Liver (tissue), 9 donors: Measurements from ENCODE around the gene PSME2. TPM values are rescaled to one million over a fixed set of nuclear protein-coding genes. Genes with fewer than 3 reads are reported as not detected.

Source experiments
- DNase-seq: peaks from one replicate; pipeline ENCODE4 v3.0.0-alpha.2; 2017; ENCODE audit warnings: low spot score
- H3K27ac ChIP-seq, 2 donors: one replicate each; pipeline ENCODE4 v1.7.0; 2013; ENCODE audit warnings: inconsistent platforms in 2 of 2, low read length in 2 of 2, control low read depth in 1 of 2, low read depth in 1 of 2, mild to moderate bottlenecking in 1 of 2
- H3K27me3 ChIP-seq, 4 donors: one replicate each; pipeline versions ENCODE4 v1.6.1 to v1.7.0; 2013; ENCODE audit warnings: low read length in 3 of 4, inconsistent platforms in 1 of 4, mild to moderate bottlenecking in 1 of 4, moderate library complexity in 1 of 4; ENCODE audit not compliant: control insufficient read depth in 4 of 4, insufficient read depth in 4 of 4
- H3K36me3 ChIP-seq, 4 donors: one replicate each; pipeline versions ENCODE4 v1.6.1 to v1.7.0; 2013; ENCODE audit warnings: low read length in 3 of 4, mild to moderate bottlenecking in 3 of 4, low read depth in 1 of 4, moderate library complexity in 1 of 4; ENCODE audit not compliant: control insufficient read depth in 4 of 4, insufficient read depth in 3 of 4
- H3K4me1 ChIP-seq, 4 donors: one replicate each; pipeline versions ENCODE4 v1.6.1 to v1.7.0; 2013; ENCODE audit warnings: low read length in 3 of 4, mild to moderate bottlenecking in 3 of 4, moderate library complexity in 1 of 4; ENCODE audit not compliant: control insufficient read depth in 4 of 4, insufficient read depth in 4 of 4
- H3K4me3 ChIP-seq, 3 donors: one replicate each; pipeline versions ENCODE4 v1.6.1 to v1.7.0; 2013; ENCODE audit warnings: low read length in 3 of 3, control low read depth in 1 of 3, low read depth in 1 of 3, mild to moderate bottlenecking in 1 of 3
- H3K9ac ChIP-seq, 2 donors: one replicate each; pipeline ENCODE4 v1.7.0; 2013; ENCODE audit warnings: low read length in 2 of 2, mild to moderate bottlenecking in 2 of 2, moderate library complexity in 2 of 2, control low read depth in 1 of 2, low read depth in 1 of 2
- H3K9me3 ChIP-seq, 4 donors: one replicate each; pipeline versions ENCODE4 v1.6.1 to v1.7.0; 2013; ENCODE audit warnings: low read length in 3 of 4; ENCODE audit not compliant: control insufficient read depth in 4 of 4
- ATF3 ChIP-seq: IDR thresholded peaks from 2 replicates; pipeline ENCODE4 v1.6.1; 2016; ENCODE audit warnings: antibody characterized with exemption
- CTCF ChIP-seq: fragments of 150-350 bp; IDR thresholded peaks from 2 replicates; pipeline ENCODE4 v1.5.1; 2017; ENCODE audit warnings: improper control_type of control experiment, low read depth, low read length; ENCODE audit not compliant: missing input control
- EGR1 ChIP-seq, 2 donors: IDR thresholded peaks; 2 replicates each; pipeline ENCODE4 v1.6.1; 2016 to 2018; ENCODE audit warnings: antibody characterized with exemption in 2 of 2, low read depth in 2 of 2
- FOXA1 ChIP-seq: IDR thresholded peaks from 2 replicates; pipeline ENCODE4 v1.6.1; 2016; ENCODE audit warnings: antibody characterized with exemption
- FOXA2 ChIP-seq: IDR thresholded peaks from 2 replicates; pipeline ENCODE4 v1.6.1; 2016; ENCODE audit warnings: antibody characterized with exemption
- GABPA ChIP-seq, 2 donors: IDR thresholded peaks in 1 of 2; conservative IDR thresholded peaks in 1 of 2; 2 replicates each; pipeline ENCODE4 v1.6.1; 2016; ENCODE audit warnings: antibody characterized with exemption in 2 of 2, mild to moderate bottlenecking in 1 of 2, moderate library complexity in 1 of 2
- HNF4A ChIP-seq, 2 donors: conservative IDR thresholded peaks; 2 replicates each; pipeline ENCODE4 v1.6.1; 2016; ENCODE audit warnings: antibody characterized with exemption in 2 of 2, mild to moderate bottlenecking in 2 of 2
- HNF4G ChIP-seq: IDR thresholded peaks from 2 replicates; pipeline ENCODE4 v1.6.1; 2016; ENCODE audit warnings: antibody characterized with exemption
- JUND ChIP-seq, 2 donors: IDR thresholded peaks; 2 replicates each; pipeline ENCODE4 v1.6.1; 2016; ENCODE audit warnings: antibody characterized with exemption in 2 of 2
- MAX ChIP-seq: IDR thresholded peaks from 2 replicates; pipeline ENCODE4 v1.6.1; 2016; ENCODE audit warnings: antibody characterized with exemption
- RAD21 ChIP-seq, 2 donors: IDR thresholded peaks; 2 replicates each; pipeline ENCODE4 v1.6.1; 2016; ENCODE audit warnings: antibody characterized with exemption in 2 of 2, mild to moderate bottlenecking in 2 of 2
- REST ChIP-seq: IDR thresholded peaks from 2 replicates; pipeline ENCODE4 v1.6.1; 2016; ENCODE audit warnings: antibody characterized with exemption, mild to moderate bottlenecking
- RXRA ChIP-seq, 2 donors: IDR thresholded peaks; 2 replicates each; pipeline ENCODE4 v1.6.1; 2017 to 2018; ENCODE audit warnings: antibody characterized with exemption in 2 of 2, mild to moderate bottlenecking in 1 of 2
- SP1 ChIP-seq: IDR thresholded peaks from 2 replicates; pipeline ENCODE4 v1.6.1; 2018; ENCODE audit warnings: antibody characterized with exemption, mild to moderate bottlenecking
- TAF1 ChIP-seq: conservative IDR thresholded peaks from 2 replicates; pipeline ENCODE4 v1.6.1; 2016; ENCODE audit warnings: antibody characterized with exemption, mild to moderate bottlenecking
- YY1 ChIP-seq: IDR thresholded peaks from 2 replicates; pipeline ENCODE4 v1.6.1; 2016; ENCODE audit warnings: antibody characterized with exemption, mild to moderate bottlenecking
- WGBS: extraction: QIAGEN DNeasy Blood & Tissue Kit; methylation state at CpG from one replicate; pipeline ENCODE4 v1.1.7; 2013; 5-methylcytosine and 5-hydroxymethylcytosine counted together
- polyA plus RNA-seq, 2 donors: library from polyadenylated mRNA; stranded (reverse) in 1 of 2; unstranded in 1 of 2; fragments of 200-250 nt in 1 of 2; fragments of >200 nt in 1 of 2; fragmentation: Nextera tagmentation in 1 of 2; extraction: Ambion mirVana in 1 of 2; gene quantifications; one replicate each; pipeline versions ENCODE4 v1.2.1 to v1.2.3, GENCODE V29; 2013 to 2015
- total RNA-seq, 2 donors: library from RNA; depleted of rRNA; stranded (reverse); fragments of >200 nt; gene quantifications; one replicate each; pipeline ENCODE4 v1.2.3, GENCODE V29; 2014
- donor health status: healthy.
- donor health status: healthy.
- donor health status: healthy.
- donor health status: healthy.
- donor health status: healthy.

PSME2 gene
- total and polyA plus RNA-seq, 4 donors: 56.9 to 247 (median 92.7) TPM

- Histone ChIP-seq H3K27ac (no peak overlapping the region), H3K36me3 (peaks cover 28 to 60% (median 54%) of the 10 kb centered on the region in 4 donors), H3K9me3 (no peaks in the 10 kb centered on the region), H3K9ac (no peak overlapping the region), H3K4me1 (peaks cover 3 to 34% (median 28%) of the 10 kb centered on the region in 4 donors), H3K4me3 (no peak overlapping the region), H3K27me3 (no peaks in the 10 kb centered on the region)
- 98% methylated on average over 6 of the region's 6 CpGs for WGBS
- TF ChIP-seq EGR1 (IDR thresholded peaks at IDR 0.05; ENCODE audit: low read depth in 2 of 2) (no peak), HNF4A (conservative IDR thresholded peaks at IDR 0.05) (no peak), ATF3 (no peak), FOXA1 (no peak), RXRA (IDR thresholded peaks at IDR 0.05) (no peak), YY1 (no peak), HNF4G (no peak), SP1 (no peak), GABPA (IDR thresholded peaks at IDR 0.05 in 1 of 2, conservative IDR thresholded peaks at IDR 0.05 in 1 of 2) (no peak), TAF1 (no peak), JUND (IDR thresholded peaks at IDR 0.05) (no peak), REST (no peak), CTCF (no peak)
- DNase-seq: no peak
Observed at GRCh38 chr14:24119691-24120090, 26.7 kb downstream of the PSME2 start.

- DNase-seq: no peak
- no peaks in the 10 kb centered on the region for H3K27me3 ChIP-seq
- H3K27ac ChIP-seq: peak overlapping the region; percentile 29 to 100
- peak in 1 of 2 donors; percentile 27 for TF ChIP-seq HNF4A (conservative IDR thresholded peaks at IDR 0.05)
- TF ChIP-seq ATF3: no peak
- no peak for TF ChIP-seq RXRA (IDR thresholded peaks at IDR 0.05)
- TF ChIP-seq RAD21 (IDR thresholded peaks at IDR 0.05): peak; percentile 14 to 27
- no peak for TF ChIP-seq FOXA2
- TF ChIP-seq MAX: no peak
- no peaks in the 10 kb centered on the region for H3K9me3 ChIP-seq
- WGBS: 47% methylated on average over 6 of the region's 6 CpGs
- peaks cover 21 to 39% (median 36%) of the 10 kb centered on the region in 4 donors for H3K36me3 ChIP-seq
- H3K4me3 ChIP-seq: peak overlapping the region; percentile 61 to 91 (median 88)
- H3K9ac ChIP-seq: peak overlapping the region in 1 of 2 donors; percentile 97
- H3K4me1 ChIP-seq: peaks cover 3 to 40% (median 33%) of the 10 kb centered on the region in 4 donors
Observed at GRCh38 chr14:24117179-24117578, 29.2 kb downstream of the PSME2 start.
